ENCODE data around the gene POLR3H.
A peak's percentile ranks its signal among the peaks of the same experiment; 100 is the strongest.
"Not testable (repeated sequence)": the region's sequence is repeated elsewhere in the genome, so short reads cannot be mapped to it uniquely, and the experiment has no call there.

The POLR3H gene

GRCh38 chr22:41543854-41544670 is at the start of gene POLR3H:
Gene POLR3H (minus strand): TSS chr22:41544470. CDS start chr22:41544101, 369 bp downstream.
- peak; percentile 91 to 99 (median 95) for DNase-seq (ENCODE audit: low read depth in 2 of 3, low spot score in 1 of 3)

- DNase-seq (ENCODE audit: low read depth in 2 of 3, low spot score in 1 of 3) = not testable (repeated sequence)
Measured at GRCh38 chr22:41593336-41593960, 49.2 kb upstream of the POLR3H start.

- DNase-seq (ENCODE audit: low read depth in 2 of 3, low spot score in 1 of 3) = peak; percentile 100
Measured at GRCh38 chr22:41589391-41590241, 45.3 kb upstream of the POLR3H start, which contains the start of gene PMM1. Gene PMM1 (minus strand): TSS chr22:41589840. CDS start chr22:41589805, 35 bp downstream.

- no peak for DNase-seq (ENCODE audit: low read depth in 2 of 3, low spot score in 1 of 3)
Measured at GRCh38 chr22:41587347-41587723, 43.1 kb upstream of the POLR3H start.

- DNase-seq (ENCODE audit: low read depth in 2 of 3, low spot score in 1 of 3) = no peak
Measured at GRCh38 chr22:41585898-41586297, 41.6 kb upstream of the POLR3H start.

GRCh38 chr22:41584881-41585280 is 40.6 kb upstream of the POLR3H start:
- no peak for DNase-seq (ENCODE audit: low read depth in 2 of 3, low spot score in 1 of 3)

GRCh38 chr22:41582694-41583093 is 38.4 kb upstream of the POLR3H start:
- DNase-seq (ENCODE audit: low read depth in 2 of 3, low spot score in 1 of 3) = no peak

GRCh38 chr22:41579997-41580355 is 35.7 kb upstream of the POLR3H start:
- no peak for DNase-seq (ENCODE audit: low read depth in 2 of 3, low spot score in 1 of 3)

GRCh38 chr22:41579297-41579996 is 35.2 kb upstream of the POLR3H start:
- no peak for DNase-seq (ENCODE audit: low read depth in 2 of 3, low spot score in 1 of 3)

- DNase-seq (ENCODE audit: low read depth in 2 of 3, low spot score in 1 of 3) = no peak
Measured at GRCh38 chr22:41578818-41579217, 34.5 kb upstream of the POLR3H start.

GRCh38 chr22:41578114-41578513 is 33.8 kb upstream of the POLR3H start:
- no peak for DNase-seq (ENCODE audit: low read depth in 2 of 3, low spot score in 1 of 3)

GRCh38 chr22:41576877-41577276 is 32.6 kb upstream of the POLR3H start:
- no peak for DNase-seq (ENCODE audit: low read depth in 2 of 3, low spot score in 1 of 3)

GRCh38 chr22:41575533-41575932 is 31.3 kb upstream of the POLR3H start:
- no peak for DNase-seq (ENCODE audit: low read depth in 2 of 3, low spot score in 1 of 3)

GRCh38 chr22:41574847-41575381 is 30.6 kb upstream of the POLR3H start:
- DNase-seq (ENCODE audit: low read depth in 2 of 3, low spot score in 1 of 3) = no peak

- DNase-seq (ENCODE audit: low read depth in 2 of 3, low spot score in 1 of 3) = no peak
Measured at GRCh38 chr22:41573677-41574076, 29.4 kb upstream of the POLR3H start.

- not testable (repeated sequence) for DNase-seq (ENCODE audit: low read depth in 2 of 3, low spot score in 1 of 3)
Measured at GRCh38 chr22:41572305-41572704, 28.0 kb upstream of the POLR3H start.

GRCh38 chr22:41571786-41572185 is 27.5 kb upstream of the POLR3H start:
- DNase-seq (ENCODE audit: low read depth in 2 of 3, low spot score in 1 of 3) = no peak

- no peak for DNase-seq (ENCODE audit: low read depth in 2 of 3, low spot score in 1 of 3)
Measured at GRCh38 chr22:41570221-41570620, 26.0 kb upstream of the POLR3H start.

- DNase-seq (ENCODE audit: low read depth in 2 of 3, low spot score in 1 of 3) = no peak
Measured at GRCh38 chr22:41568811-41569210, 24.5 kb upstream of the POLR3H start.

GRCh38 chr22:41567512-41567768 is 23.2 kb upstream of the POLR3H start:
- no peak for DNase-seq (ENCODE audit: low read depth in 2 of 3, low spot score in 1 of 3)

Data from stimulated activated CD4-positive, alpha-beta T cell treated with anti-CD3 and anti-CD28 coated beads, Interleukin-12 subunit alpha, Interleukin-12 subunit beta, amount 100 ng/mL, for 48 hours (primary cell).